Stimulated activated naive B cell treated with anti-CD40 and anti-IgM and Interleukin-4, amounts not matched to agents 10 μg/mL and 1 μg/mL and 100 μg/mL, for 72 hours (primary cell): ENCODE data around the gene ANKRD22.
A peak's percentile ranks its signal among the peaks of the same experiment; 100 is the strongest.
"Not testable (repeated sequence)": the region's sequence is repeated elsewhere in the genome, so short reads cannot be mapped to it uniquely, and the experiment has no call there.

ENCODE experiments used
- ATAC-seq, 2 donors: fragments of 150-1000 bp; cut with Tn5 transposase; replicated peaks; 2 replicates each; pipeline ENCODE4 v1.10.0; 2021; ENCODE audit warnings: moderate library complexity in 1 of 2
- DNase-seq: peaks from one replicate; pipeline ENCODE4 v3.0.0; 2021
- H3K27ac Mint-ChIP-seq: one replicate; pipeline ENCODE4 v1.8.0; 2022; ENCODE audit warnings: mild to moderate bottlenecking, mixed read lengths
- H3K27me3 Mint-ChIP-seq, 2 donors: one replicate each; pipeline ENCODE4 v1.8.0; 2022; ENCODE audit warnings: mixed read lengths in 2 of 2
- H3K36me3 Mint-ChIP-seq, 2 donors: one replicate each; pipeline ENCODE4 v1.8.0; 2022; ENCODE audit warnings: mixed read lengths in 2 of 2, mild to moderate bottlenecking in 1 of 2
- H3K4me1 Mint-ChIP-seq, 2 donors: one replicate each; pipeline ENCODE4 v1.8.0; 2022; ENCODE audit warnings: mixed read lengths in 2 of 2, mild to moderate bottlenecking in 1 of 2
- H3K4me3 Mint-ChIP-seq, 2 donors: one replicate each; pipeline ENCODE4 v1.8.0; 2022; ENCODE audit warnings: mild to moderate bottlenecking in 2 of 2, mixed read lengths in 2 of 2, moderate library complexity in 1 of 2
- H3K9me3 Mint-ChIP-seq, 2 donors: one replicate each; pipeline ENCODE4 v1.8.0; 2022; ENCODE audit warnings: mixed read lengths in 2 of 2, mild to moderate bottlenecking in 1 of 2

Gene ANKRD22

DNA sequence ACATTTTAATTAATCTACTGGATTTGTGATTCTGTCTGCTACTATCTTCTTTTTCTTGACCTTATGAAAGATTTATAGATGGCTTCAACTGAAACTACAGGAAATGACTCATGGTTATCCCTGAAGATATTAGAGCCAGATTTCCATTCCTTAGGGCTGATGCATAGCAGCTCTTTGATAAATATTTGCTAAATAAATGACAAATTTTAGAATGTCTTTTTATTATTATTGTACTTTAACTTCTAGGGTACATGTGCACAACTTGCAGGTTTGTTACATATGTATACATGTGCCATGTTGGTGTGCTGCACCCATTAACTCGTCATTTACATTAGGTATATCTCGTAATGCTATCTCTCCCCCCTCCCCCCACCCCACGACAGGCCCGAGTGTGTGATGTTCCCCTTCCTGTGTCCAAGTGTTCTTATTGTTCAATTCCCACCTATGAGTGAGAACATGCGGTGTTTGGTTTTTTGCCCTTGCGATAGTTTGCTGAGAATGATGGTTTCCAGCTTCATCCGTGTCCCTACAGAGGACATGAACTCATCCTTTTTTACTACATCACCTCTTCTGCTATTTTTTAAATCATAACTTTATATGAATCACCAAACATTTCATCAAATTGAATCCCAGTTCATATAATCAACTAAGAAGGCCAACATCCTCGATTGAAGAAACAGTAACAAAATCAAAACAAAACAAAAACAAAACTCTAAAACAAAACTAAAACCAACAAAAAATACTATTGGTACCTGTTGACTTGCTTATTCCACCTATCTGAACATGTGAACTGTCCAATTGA is 31.2 kb upstream of the ANKRD22 start:
- not testable (repeated sequence) for H3K36me3 Mint-ChIP-seq, H3K9me3 Mint-ChIP-seq, DNase-seq, H3K27ac Mint-ChIP-seq, H3K27me3 Mint-ChIP-seq, ATAC-seq
- peaks cover 11 to 44% of the 10 kb centered on the region in 2 donors for H3K4me1 Mint-ChIP-seq
- peak overlapping the region in 1 of 2 donors; percentile 16 for H3K4me3 Mint-ChIP-seq

DNA sequence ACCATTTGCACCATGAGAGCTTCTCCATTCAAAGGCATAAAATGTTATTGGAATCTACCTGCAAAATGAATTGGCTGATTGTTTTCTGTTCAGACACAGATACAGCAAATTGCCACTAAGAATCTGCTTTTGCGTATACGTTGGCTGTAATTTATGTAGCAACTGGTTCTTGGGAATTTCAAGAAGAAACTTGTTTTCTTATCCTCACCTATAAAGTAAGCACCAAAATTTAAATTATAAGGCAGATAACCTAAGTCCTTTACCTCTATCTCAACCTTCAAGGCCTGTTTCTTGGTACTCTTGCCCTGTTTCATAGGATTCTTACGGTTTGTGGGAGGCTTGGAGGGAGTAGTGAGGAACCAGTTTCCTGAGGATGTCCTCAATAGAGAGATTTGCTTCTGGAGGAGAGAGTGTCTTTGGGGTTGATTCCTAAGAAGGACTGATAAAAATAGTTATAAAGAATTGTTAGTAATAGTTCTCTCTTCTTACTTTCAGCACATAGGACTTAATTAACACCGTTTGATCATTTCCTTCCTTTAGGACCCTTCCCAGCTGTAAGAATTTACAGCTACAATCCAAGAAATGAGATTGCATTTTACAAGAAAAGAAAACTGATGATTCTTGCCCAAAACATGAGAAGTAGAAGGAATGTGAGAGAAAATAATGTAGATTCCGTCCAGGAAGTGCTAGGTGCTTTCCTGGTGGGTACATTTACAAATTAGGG is 30.4 kb upstream of the ANKRD22 start:
- no peak for DNase-seq
- peak overlapping the region; percentile 96 to 98 for H3K4me3 Mint-ChIP-seq
- H3K27ac Mint-ChIP-seq, result peak overlapping the region; percentile 56
- peaks cover 0 to under 1% of the 10 kb centered on the region in 2 donors for H3K27me3 Mint-ChIP-seq
- peaks cover 11 to 42% of the 10 kb centered on the region in 2 donors for H3K4me1 Mint-ChIP-seq
- H3K36me3 Mint-ChIP-seq, result peaks cover 0 to 9% of the 10 kb centered on the region in 2 donors
- H3K9me3 Mint-ChIP-seq, result no peaks in the 10 kb centered on the region
- ATAC-seq, result no peak

DNA sequence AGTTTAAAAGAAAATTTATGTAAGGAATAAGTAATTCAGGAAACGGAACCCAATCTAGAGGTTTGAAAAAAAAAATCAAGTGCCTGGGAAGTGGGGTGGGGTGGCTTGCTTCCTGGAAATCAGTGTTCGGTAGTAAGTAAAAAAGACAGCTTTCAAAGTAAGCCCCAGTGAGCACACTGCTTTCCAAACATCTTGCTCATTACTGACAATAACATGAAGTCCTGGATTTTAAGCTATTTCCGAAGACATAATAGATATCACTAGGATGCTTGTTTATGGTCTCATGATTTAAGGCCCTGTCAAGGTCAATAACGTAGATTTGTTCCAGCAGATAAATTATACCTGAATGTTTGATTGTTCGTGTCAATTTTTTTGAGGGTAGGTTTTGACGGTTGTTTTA is 29.7 kb upstream of the ANKRD22 start:
- peaks cover 11 to 36% of the 10 kb centered on the region in 2 donors for H3K4me1 Mint-ChIP-seq
- DNase-seq, result no peak

DNA sequence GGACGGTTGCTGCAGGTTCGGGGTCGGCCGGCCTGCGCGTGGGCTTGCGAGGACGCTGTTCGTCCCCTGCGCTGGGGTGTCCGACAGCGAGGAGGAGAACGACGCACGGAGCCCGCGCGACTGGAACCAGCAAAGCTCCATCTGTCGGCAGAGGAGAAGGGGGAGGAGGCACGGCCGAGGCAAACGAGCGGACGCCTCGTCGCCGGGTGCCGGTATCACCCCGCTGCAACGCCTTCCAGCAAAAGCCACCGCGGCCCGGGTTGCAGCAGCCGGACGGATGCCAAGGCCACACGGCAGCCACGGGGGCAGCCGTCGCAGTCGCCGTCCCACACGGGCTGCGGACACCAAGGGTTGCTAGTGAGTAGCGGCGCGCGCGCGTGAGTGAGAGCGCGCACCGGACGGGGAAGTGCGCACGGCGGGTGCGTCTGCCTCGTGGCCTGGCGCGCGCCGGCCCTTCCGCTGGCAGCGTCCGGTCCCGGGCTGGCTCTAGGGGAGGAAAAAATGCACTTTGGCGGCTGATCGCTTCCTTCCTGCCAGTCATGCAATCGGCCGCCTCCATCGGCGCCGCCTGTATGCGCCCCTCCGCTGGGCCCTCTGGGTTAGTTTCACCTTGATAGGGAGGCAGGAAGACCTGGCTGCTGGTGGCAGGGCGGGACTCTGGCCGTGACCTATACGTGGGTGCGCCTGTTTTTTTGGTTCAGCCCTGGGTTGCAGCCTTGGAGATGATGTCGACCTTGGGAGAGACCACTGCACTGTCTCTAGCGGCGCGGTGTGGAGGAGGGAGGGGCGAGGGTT is 28.8 kb upstream of the ANKRD22 start:
- Mint-ChIP-seq H3K4me1 (peaks cover 11 to 36% of the 10 kb centered on the region in 2 donors), H3K27me3 (peaks cover 0 to 3% of the 10 kb centered on the region in 2 donors)

More for the DNA sequence above, 29.7 kb upstream of the ANKRD22 start:
- Mint-ChIP-seq H3K9me3 (no peaks in the 10 kb centered on the region), H3K27me3 (peaks cover 0 to 3% of the 10 kb centered on the region in 2 donors), H3K27ac (peak overlapping the region; percentile 98), H3K4me3 (peak overlapping the region; percentile 96 to 98), H3K36me3 (peaks cover 0 to 9% of the 10 kb centered on the region in 2 donors)
- ATAC-seq, result no peak

DNA sequence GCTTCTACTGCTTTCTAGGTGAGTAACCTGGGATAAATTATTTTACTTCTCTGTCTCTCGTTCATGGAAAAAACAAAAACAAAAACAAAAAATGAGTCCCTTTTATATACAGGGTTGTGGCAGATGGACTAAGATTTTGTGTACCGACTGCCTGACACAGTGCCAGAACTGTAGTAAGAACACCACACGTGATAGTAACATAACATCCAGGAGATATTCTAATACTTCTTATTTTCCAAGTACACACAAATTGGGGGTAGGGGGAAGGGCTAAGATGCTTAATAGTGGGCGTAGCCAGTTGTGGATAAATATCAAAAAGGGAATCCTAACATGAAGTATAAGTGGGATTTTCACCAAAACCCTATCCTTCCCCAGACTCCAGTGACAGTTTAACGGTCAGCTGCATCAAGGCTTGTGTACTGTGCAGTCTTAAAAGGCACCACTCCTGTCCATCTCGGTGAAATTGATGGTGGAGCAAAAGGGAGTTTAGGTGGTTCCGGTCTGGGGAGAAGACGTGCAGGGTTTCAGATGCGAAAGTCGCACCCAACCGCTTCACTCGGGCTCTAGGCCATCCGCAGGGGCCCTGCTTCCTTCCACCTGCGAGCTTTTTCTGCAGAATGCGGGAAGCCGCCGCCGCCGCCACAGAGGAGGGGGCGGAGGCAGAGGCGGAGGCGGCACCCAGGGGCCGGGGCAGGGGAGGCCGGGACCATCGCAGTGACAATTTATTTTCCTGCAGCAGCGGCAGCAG is 28.1 kb upstream of the ANKRD22 start, which contains the start of gene STAMBPL1:
TSS of gene STAMBPL1 (plus strand) at position 712 of the 748 bp plus-strand sequence. CDS start 21,464 bp downstream, outside the sequence.
- peak within 1 kb of the TSS; percentile 96 to 98 for H3K4me3 Mint-ChIP-seq
- DNase-seq (peak; percentile 65), ATAC-seq (peak; percentile 67 to 68)
- H3K36me3 Mint-ChIP-seq, result peaks cover 0 to 9% of the 10 kb centered on the region in 2 donors
- H3K27me3 Mint-ChIP-seq, result peaks cover 0 to 3% of the 10 kb centered on the region in 2 donors
- peaks cover 11 to 31% of the 10 kb centered on the region in 2 donors for H3K4me1 Mint-ChIP-seq
- no peaks in the 10 kb centered on the region for H3K9me3 Mint-ChIP-seq
- H3K27ac Mint-ChIP-seq, result peak within 1 kb of the TSS; percentile 98

More for the DNA sequence above, 28.8 kb upstream of the ANKRD22 start:
- Mint-ChIP-seq H3K9me3 (no peaks in the 10 kb centered on the region), H3K4me3 (peak overlapping the region; percentile 96 to 98), H3K27ac (peak overlapping the region; percentile 98), H3K36me3 (peaks cover 0 to 9% of the 10 kb centered on the region in 2 donors)
- DNase-seq, result peak; percentile 82
- ATAC-seq, result peak; percentile 81 to 84

DNA sequence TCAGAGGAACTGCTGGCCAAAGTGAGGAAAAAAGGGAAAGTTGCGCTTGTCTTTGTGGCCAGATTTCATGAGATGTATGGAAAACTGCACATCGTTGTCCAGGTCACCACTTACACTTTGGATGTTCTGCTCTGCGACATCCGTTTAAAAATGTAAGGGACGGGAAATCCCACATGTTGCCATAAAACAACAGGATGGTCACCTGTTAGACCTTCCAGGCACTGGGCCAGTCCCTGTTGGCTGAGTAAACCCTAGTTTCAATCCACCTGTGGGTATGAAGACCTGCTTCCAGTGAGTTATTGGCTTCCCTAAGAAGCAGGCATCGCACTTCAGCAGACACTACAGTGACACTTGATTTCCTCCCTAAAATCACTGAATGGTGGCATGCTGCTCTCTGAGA is 25.7 kb upstream of the ANKRD22 start:
- Mint-ChIP-seq H3K4me3 (no peak overlapping the region), H3K4me1 (peaks cover 5 to 19% of the 10 kb centered on the region in 2 donors), H3K27ac (no peak overlapping the region), H3K36me3 (no peaks in the 10 kb centered on the region), H3K9me3 (no peaks in the 10 kb centered on the region), H3K27me3 (peaks cover 0 to 3% of the 10 kb centered on the region in 2 donors)
- ATAC-seq (no peak), DNase-seq (no peak)

DNA sequence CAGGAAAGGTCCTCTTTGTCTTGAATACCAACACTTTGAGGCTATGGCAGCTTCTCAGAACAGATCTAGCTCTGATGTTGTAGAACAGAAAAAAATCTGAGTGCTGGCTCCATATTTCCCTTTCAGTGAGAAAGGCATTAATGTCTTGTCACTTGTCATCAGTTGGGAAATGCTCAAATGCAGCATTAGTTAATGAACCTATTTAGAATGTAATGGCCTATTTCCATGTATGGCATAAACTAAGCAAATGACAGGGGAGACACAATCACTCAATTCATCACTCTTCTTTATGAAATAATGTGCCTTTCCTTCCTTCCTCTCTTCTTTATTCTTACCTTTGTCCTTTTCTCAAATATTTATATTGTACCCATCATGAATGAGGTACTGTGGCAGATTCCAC is 23.4 kb upstream of the ANKRD22 start:
- DNase-seq (no peak), ATAC-seq (no peak)
- H3K4me1 Mint-ChIP-seq, result peaks cover 2 to 13% of the 10 kb centered on the region in 2 donors
- H3K4me3 Mint-ChIP-seq, result no peak overlapping the region
- peaks cover 0 to 3% of the 10 kb centered on the region in 2 donors for H3K27me3 Mint-ChIP-seq
- H3K36me3 Mint-ChIP-seq, result no peaks in the 10 kb centered on the region
- H3K9me3 Mint-ChIP-seq, result peaks cover 0 to 2% of the 10 kb centered on the region in 2 donors
- H3K27ac Mint-ChIP-seq, result no peak overlapping the region

DNA sequence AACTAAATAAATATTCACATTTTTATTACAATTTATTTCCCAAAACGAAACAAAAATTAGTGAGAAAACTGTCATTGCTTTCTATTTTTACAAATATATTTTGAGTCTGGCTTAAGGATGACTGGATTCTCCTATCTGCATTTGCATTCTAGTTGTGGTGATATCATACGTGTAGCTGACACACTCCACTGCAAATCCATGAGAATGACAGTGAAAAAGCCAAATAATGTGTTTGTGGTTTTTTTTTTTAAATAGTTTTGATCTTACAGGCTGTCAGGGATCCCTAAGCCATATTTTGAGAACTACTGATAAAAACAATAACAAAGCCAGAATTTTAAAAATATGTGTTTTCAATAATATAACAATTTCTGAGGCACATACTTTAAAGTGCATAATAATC is 22.6 kb upstream of the ANKRD22 start:
- ATAC-seq, result no peak
- peaks cover 0 to 2% of the 10 kb centered on the region in 2 donors for H3K9me3 Mint-ChIP-seq
- DNase-seq, result no peak
- H3K4me3 Mint-ChIP-seq, result no peak overlapping the region
- H3K27me3 Mint-ChIP-seq, result peaks cover 0 to 3% of the 10 kb centered on the region in 2 donors
- peaks cover 0 to 5% of the 10 kb centered on the region in 2 donors for H3K4me1 Mint-ChIP-seq
- H3K27ac Mint-ChIP-seq, result no peak overlapping the region
- H3K36me3 Mint-ChIP-seq, result no peaks in the 10 kb centered on the region

DNA sequence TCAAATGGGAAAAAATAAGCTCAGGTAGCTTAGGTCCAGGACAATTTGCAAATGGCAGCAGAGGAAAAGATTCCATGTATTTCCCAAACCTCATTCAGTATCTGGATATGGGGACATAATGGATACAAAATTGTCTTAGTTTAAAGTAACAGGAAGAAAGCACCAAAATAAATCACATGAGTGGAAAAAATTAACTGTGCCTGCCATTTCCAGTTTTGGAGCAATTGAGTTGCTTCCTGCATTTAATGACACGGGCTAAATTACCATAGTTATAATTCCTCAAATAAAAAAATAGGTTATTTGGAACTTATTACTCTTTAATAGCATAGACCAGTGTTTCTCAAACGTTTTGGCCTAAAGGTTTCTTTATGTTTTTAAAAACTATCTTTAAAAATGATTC is 22.1 kb upstream of the ANKRD22 start:
- Mint-ChIP-seq H3K36me3 (no peaks in the 10 kb centered on the region), H3K9me3 (peaks cover 0 to 2% of the 10 kb centered on the region in 2 donors), H3K27ac (no peak overlapping the region), H3K4me1 (peaks cover 0 to 4% of the 10 kb centered on the region in 2 donors), H3K27me3 (peaks cover 0 to 3% of the 10 kb centered on the region in 2 donors), H3K4me3 (no peak overlapping the region)
- ATAC-seq (no peak), DNase-seq (no peak)

DNA sequence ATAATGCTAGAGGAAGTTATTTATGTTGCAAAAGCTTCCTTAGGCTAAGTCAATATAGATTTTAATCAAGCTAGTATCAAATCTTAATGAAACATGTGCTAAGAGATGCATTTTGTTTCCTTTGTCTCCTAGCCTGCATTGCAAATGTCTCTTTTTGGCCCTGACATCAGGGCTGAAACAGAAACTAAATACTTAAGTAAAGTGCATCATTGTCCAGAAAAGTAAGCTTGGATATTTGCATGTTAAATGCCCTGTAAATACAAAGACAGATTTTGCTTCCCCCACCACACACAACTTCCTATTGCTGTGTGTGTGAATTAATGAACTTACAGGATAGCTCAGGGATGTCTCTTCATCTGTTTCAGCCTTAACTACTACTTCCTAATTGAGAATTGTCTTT is 18.4 kb upstream of the ANKRD22 start:
- Mint-ChIP-seq H3K27me3 (peaks cover 0 to 3% of the 10 kb centered on the region in 2 donors), H3K9me3 (peaks cover 0 to 2% of the 10 kb centered on the region in 2 donors), H3K4me3 (no peak overlapping the region), H3K36me3 (no peaks in the 10 kb centered on the region), H3K4me1 (no peaks in the 10 kb centered on the region), H3K27ac (no peak overlapping the region)
- DNase-seq (no peak), ATAC-seq (no peak)

DNA sequence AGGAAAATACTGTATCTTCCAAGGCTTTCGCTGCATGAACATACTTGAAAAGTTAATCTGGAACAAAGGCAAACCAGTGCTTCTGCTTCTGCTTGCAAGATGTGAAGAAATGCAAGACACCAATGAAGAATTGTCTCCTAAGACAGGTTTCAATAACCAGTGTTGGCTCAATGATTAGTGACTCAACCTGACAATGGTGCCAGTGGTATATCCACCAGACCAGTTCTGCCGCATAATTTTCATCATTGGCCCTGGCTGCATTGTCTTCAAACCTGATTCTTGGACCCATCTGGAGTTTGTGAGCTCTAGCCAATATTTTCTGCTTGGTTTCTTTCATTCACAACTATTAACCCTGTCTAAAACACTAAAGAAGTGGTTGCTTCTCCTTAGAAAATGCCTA is 14.8 kb upstream of the ANKRD22 start:
- peaks cover 4 to 7% of the 10 kb centered on the region in 2 donors for H3K27me3 Mint-ChIP-seq
- no peaks in the 10 kb centered on the region for H3K4me1 Mint-ChIP-seq
- H3K9me3 Mint-ChIP-seq, result peaks cover 0 to 2% of the 10 kb centered on the region in 2 donors
- ATAC-seq, result no peak
- DNase-seq, result no peak
- no peak overlapping the region for H3K4me3 Mint-ChIP-seq
- H3K27ac Mint-ChIP-seq, result no peak overlapping the region
- no peaks in the 10 kb centered on the region for H3K36me3 Mint-ChIP-seq

DNA sequence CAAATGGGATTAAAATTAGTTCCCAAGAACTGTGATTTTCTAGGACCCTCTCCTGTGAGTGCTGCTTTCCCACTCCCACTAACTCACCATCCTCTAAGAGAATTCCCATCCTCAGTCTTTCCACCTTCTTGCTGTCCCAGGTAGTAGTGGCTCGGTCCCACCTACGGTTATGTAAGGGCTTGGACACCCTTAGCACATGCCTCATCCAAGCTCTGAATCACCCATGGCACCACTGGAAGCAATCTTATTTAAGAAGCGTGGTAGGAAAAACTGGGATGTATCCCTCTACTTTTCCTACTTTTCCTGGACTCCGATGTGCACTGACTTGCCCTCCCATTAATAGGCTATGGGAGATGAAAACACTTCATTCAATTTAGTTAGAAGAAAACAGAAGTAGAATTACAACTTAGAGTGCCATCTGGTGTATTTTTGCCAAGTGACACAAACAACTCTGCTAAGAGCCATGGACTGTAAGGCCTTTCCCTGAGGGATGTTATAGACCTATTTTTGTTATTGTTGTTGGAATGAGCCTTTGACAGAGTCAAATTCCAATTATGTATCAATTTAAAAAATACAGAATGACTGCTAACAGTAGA is 13.7 kb upstream of the ANKRD22 start:
- ATAC-seq (no peak), DNase-seq (no peak)
- Mint-ChIP-seq H3K9me3 (no peaks in the 10 kb centered on the region), H3K36me3 (no peaks in the 10 kb centered on the region), H3K27me3 (peaks cover 4 to 7% of the 10 kb centered on the region in 2 donors), H3K4me1 (no peaks in the 10 kb centered on the region), H3K4me3 (no peak overlapping the region), H3K27ac (no peak overlapping the region)

DNA sequence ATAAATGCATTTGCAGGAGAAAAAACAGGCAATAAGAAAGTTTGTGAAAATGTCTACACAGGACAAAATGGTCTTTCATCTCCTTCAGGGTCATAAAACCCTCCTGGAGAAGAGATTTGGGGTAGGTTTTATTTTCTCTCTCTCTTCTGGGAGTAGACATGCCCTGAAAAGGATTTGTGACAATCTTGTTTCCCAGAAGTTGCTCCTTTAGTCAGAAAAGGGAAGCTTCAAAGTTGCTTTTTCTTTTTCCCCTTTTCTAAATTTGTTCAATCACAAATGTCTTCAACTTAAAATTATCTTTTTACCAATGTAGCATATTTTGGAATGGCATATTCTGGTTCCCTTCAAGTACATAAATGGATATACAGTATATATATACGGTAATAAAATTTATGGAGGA is 9.4 kb upstream of the ANKRD22 start:
- Mint-ChIP-seq H3K36me3 (no peaks in the 10 kb centered on the region), H3K27ac (no peak overlapping the region), H3K27me3 (peaks cover 4 to 7% of the 10 kb centered on the region in 2 donors), H3K4me1 (no peaks in the 10 kb centered on the region), H3K4me3 (no peak overlapping the region), H3K9me3 (no peaks in the 10 kb centered on the region)
- DNase-seq (no peak), ATAC-seq (no peak)
